K562 (cell line): Measurements from ENCODE around the gene PRDM11. TPM values are rescaled to one million over a fixed set of nuclear protein-coding genes. Genes with fewer than 3 reads are reported as not detected.

Experiments
- ATAC-seq: fragments of 200-7000 bp; cut with Tn5 transposase; 3 replicates; pipeline ENCODE4 v1.9.1; 2020; ENCODE audit warnings: moderate library complexity
- BruUV-seq: library from RNA; stranded (reverse); fragments of 400-500 nt; replicated peaks from 2 replicates; lab custom pipeline; 2021; lab: Mats Ljungman, UMichigan
- CTCF ChIA-PET: fragments of 300-600 bp; formaldehyde crosslinking; extraction: SDS; loops from one replicate; lab custom pipeline; 2021; ENCODE audit warnings: low intra/inter-chr PET ratio; lab: Yijun Ruan, JAX
- POLR2A ChIA-PET: fragments of 300-600, 350-650 bp; sonication (Branson Sonifier 250); formaldehyde crosslinking; extraction: SDS; loops from one replicate; lab custom pipeline; 2021; ENCODE audit warnings: antibody characterized with exemption, inconsistent platforms; lab: Yijun Ruan, JAX
- DNase-seq, 4 experiments: peaks; one replicate each; pipeline versions ENCODE4 v3.0.0 to v3.0.0-alpha.2; 2011 to 2018; ENCODE audit warnings: low spot score in 3 of 4, mixed read lengths in 3 of 4; ENCODE audit errors: extremely low read depth in 1 of 4
- FAIRE-seq: peaks from 2 replicates; lab custom pipeline; 2011; peaks lifted over from hg19 to GRCh38; lab: Jason Lieb, UNC
- H2AFZ ChIP-seq: 2 replicates; pipeline ENCODE4 v1.6.0; 2011; ENCODE audit warnings: low read depth, low read length, control low read depth, inconsistent platforms
- H3K27ac ChIP-seq: fragments of 200-600 bp; 3 replicates; pipeline ENCODE4 v1.8.0; 2011; ENCODE audit warnings: low read depth, mild to moderate bottlenecking, control low read depth, inconsistent platforms, low read length, moderate library complexity, mixed read lengths; ENCODE audit errors: extremely low read depth
- H3K27me3 ChIP-seq, 2 experiments: fragments of 300-600 bp in 1 of 2; 2 replicates in 1 of 2; 3 replicates in 1 of 2; pipeline versions ENCODE4 v1.6.0 to v1.8.0; 2011; ENCODE audit warnings: inconsistent platforms in 2 of 2, low read length in 2 of 2, mild to moderate bottlenecking in 1 of 2, mixed read lengths in 1 of 2, moderate library complexity in 1 of 2; ENCODE audit not compliant: control insufficient read depth in 2 of 2, insufficient read depth in 2 of 2
- H3K36me3 ChIP-seq: fragments of 300-600 bp; 3 replicates; pipeline ENCODE4 v1.8.0; 2011; ENCODE audit warnings: mild to moderate bottlenecking, low read length, inconsistent platforms; ENCODE audit not compliant: control insufficient read depth, insufficient read depth
- H3K4me1 ChIP-seq, 2 experiments: fragments of 200-600 bp in 1 of 2; replicated peaks in 1 of 2; 2 replicates in 1 of 2; 3 replicates in 1 of 2; pipeline versions ENCODE4 v1.5.1 to v1.8.0; 2011; ENCODE audit warnings: inconsistent platforms in 2 of 2, low read length in 2 of 2, mild to moderate bottlenecking in 1 of 2, mixed read lengths in 1 of 2, moderate library complexity in 1 of 2; ENCODE audit not compliant: control insufficient read depth in 2 of 2, insufficient read depth in 2 of 2
- H3K4me2 ChIP-seq: 2 replicates; pipeline ENCODE4 v1.6.1; 2011; ENCODE audit warnings: low read length, control low read depth, inconsistent platforms, mixed read lengths; ENCODE audit not compliant: insufficient read depth
- H3K4me3 ChIP-seq: fragments of 200-600 bp; sonication (generic), shearing (Covaris generic); 2 replicates; pipeline ENCODE4 v1.5.1; 2016; ENCODE audit warnings: control low read depth, inconsistent platforms
- H3K79me2 ChIP-seq: fragments of 200-600 bp; 3 replicates; pipeline ENCODE4 v1.8.0; 2011; ENCODE audit warnings: low read length, inconsistent platforms; ENCODE audit not compliant: control insufficient read depth, insufficient read depth
- H3K9ac ChIP-seq, 2 experiments: 2 replicates each; pipeline versions ENCODE4 v1.6.0 to v1.6.1; 2011; ENCODE audit warnings: low read depth in 2 of 2, low read length in 2 of 2, control low read depth in 1 of 2, inconsistent platforms in 1 of 2, mild to moderate bottlenecking in 1 of 2, mixed read lengths in 1 of 2; ENCODE audit not compliant: insufficient read depth in 1 of 2
- H3K9me1 ChIP-seq: one replicate; pipeline ENCODE4 v1.6.0; 2011; ENCODE audit warnings: inconsistent platforms, mild to moderate bottlenecking, low read length, moderate library complexity; ENCODE audit not compliant: control insufficient read depth, insufficient read depth
- H3K9me3 ChIP-seq: replicated peaks from 2 replicates; pipeline ENCODE4 v1.5.1; 2011; ENCODE audit warnings: low read depth, low read length, inconsistent platforms; ENCODE audit not compliant: control insufficient read depth, insufficient read depth
- H4K20me1 ChIP-seq: replicated peaks from 2 replicates; pipeline ENCODE4 v1.6.1; 2011; ENCODE audit warnings: low read length, inconsistent platforms, mixed read lengths; ENCODE audit not compliant: control insufficient read depth, insufficient read depth
- CBX1 ChIP-seq: sonication (generic); IDR thresholded peaks from 2 replicates; pipeline ENCODE4 v1.6.1; 2016; ENCODE audit warnings: antibody characterized with exemption, low read depth, mild to moderate bottlenecking
- COPS2 ChIP-seq: fragments of 450-650 bp; conservative IDR thresholded peaks from 2 replicates; pipeline ENCODE4 v1.6.1; 2016; ENCODE audit warnings: mild to moderate bottlenecking, moderate library complexity
- CREBBP ChIP-seq: IDR thresholded peaks from one replicate; pipeline ENCODE4 v1.6.1; 2012; ENCODE audit warnings: low read depth, mild to moderate bottlenecking, control low read depth, inconsistent platforms, low read length
- KDM1A ChIP-seq, 2 experiments: fragments of 450-650 bp; IDR thresholded peaks; 2 replicates each; pipeline ENCODE4 v1.6.1; 2016; ENCODE audit warnings: mild to moderate bottlenecking in 2 of 2
- MECOM ChIP-seq: fragments of 250-450 bp; sonication (Bioruptor Pico); IDR thresholded peaks from 2 replicates; pipeline ENCODE4 v1.8.0; 2022; ENCODE audit warnings: inconsistent platforms
- NCOR1 ChIP-seq: fragments of 450-650 bp; IDR thresholded peaks from 2 replicates; pipeline ENCODE4 v1.6.1; 2016; ENCODE audit warnings: mild to moderate bottlenecking, moderate library complexity
- REST ChIP-seq, 2 experiments: fragments of 450-650 bp; formaldehyde crosslinking in 1 of 2; IDR thresholded peaks; 2 replicates each; pipeline versions ENCODE4 v1.4.0 to v1.6.1; 2014 to 2020; ENCODE audit warnings: mild to moderate bottlenecking in 2 of 2, borderline replicate concordance in 1 of 2, low read depth in 1 of 2
- SIX5 ChIP-seq, 2 experiments: IDR thresholded peaks; 2 replicates each; pipeline ENCODE4 v1.6.1; 2011; ENCODE audit warnings: low read length in 2 of 2, borderline replicate concordance in 1 of 2, low read depth in 1 of 2, mild to moderate bottlenecking in 1 of 2, moderate library complexity in 1 of 2; ENCODE audit not compliant: insufficient read depth in 1 of 2
- SMAD4 ChIP-seq: fragments of 250-450 bp; sonication (Bioruptor Pico); conservative IDR thresholded peaks from 2 replicates; pipeline ENCODE4 v1.8.0; 2021; ENCODE audit warnings: inconsistent platforms, mild to moderate bottlenecking, moderate library complexity
- STAT5B ChIP-seq: fragments of 250-450 bp; sonication (Bioruptor Pico); IDR thresholded peaks from 2 replicates; pipeline ENCODE4 v1.8.0; 2021; ENCODE audit warnings: mild to moderate bottlenecking, inconsistent platforms
- USF2 ChIP-seq: sonication (generic); formaldehyde crosslinking; IDR thresholded peaks from 2 replicates; pipeline ENCODE4 v1.5.0; 2020; ENCODE audit warnings: missing genetic modification reagents
- ZNF24 ChIP-seq: fragments of 450-650 bp; IDR thresholded peaks from 2 replicates; pipeline ENCODE4 v1.6.1; 2016
- ZNF280A ChIP-seq: fragments of 450-650 bp; IDR thresholded peaks from 2 replicates; pipeline ENCODE4 v1.6.1; 2018; ENCODE audit warnings: mild to moderate bottlenecking, low read depth; ENCODE audit not compliant: partially characterized antibody
- WGBS: fragments of 100-300 bp; shearing (Covaris generic); methylation state at CpG from one replicate; pipeline ENCODE4 v1.1.6; 2016; ENCODE audit warnings: low coverage, mixed read lengths; ENCODE audit not compliant: insufficient coverage; ENCODE audit errors: missing lambda C conversion rate; 5-methylcytosine and 5-hydroxymethylcytosine counted together
- in situ Hi-C: fragments of 300-500 bp; cut with MboI; formaldehyde crosslinking; loops from 4 replicates; pipeline ENCODE4 v1.15.0; 2018; ENCODE audit warnings: inconsistent platforms, mixed read lengths
- intact Hi-C: fragments of 100-400 bp; cut with micrococcal nuclease; formaldehyde crosslinking; loops from 2 replicates; pipeline ENCODE4 v1.14.2; 2022
- polyA plus RNA-seq, 8 experiments: library from polyadenylated mRNA; depleted of rRNA in 4 of 8; stranded (reverse) in 5 of 8; unstranded in 3 of 8; fragments of >200 nt; fragmentation: Nextera tagmentation in 2 of 8; fragmentation: Illumina TruSeq in 1 of 8; extraction: Ambion mirVana in 2 of 8; extraction: Trizol in 1 of 8; gene quantifications; 2 replicates each; pipeline versions ENCODE4 v1.2.1 to v1.2.3, GENCODE V29; 2011 to 2014; ENCODE audit warnings: inconsistent platforms in 1 of 8, missing spikeins in 1 of 8
- total RNA-seq, 7 experiments: library from RNA; depleted of rRNA in 6 of 7; stranded (reverse); fragments of >200 nt in 6 of 7; fragmentation: Illumina TruSeq in 2 of 7; extraction: Trizol in 2 of 7; gene quantifications; 2 replicates each; pipeline versions ENCODE4 v1.2.1 to v1.2.3, GENCODE V29; 2011 to 2021; ENCODE audit warnings: low replicate concordance in 1 of 7

PRDM11 gene
- total and polyA plus RNA-seq, 9 of the 15 experiments (the other 6 are each of a cell fraction or from before 2014, with no cell fraction given), result 0.01 to 1.1 (median 0.29) TPM

GRCh38 chr11:45141171-45141570 lies 5.3 kb upstream of the PRDM11 start:
- intact Hi-C loops (no loop called here), in situ Hi-C loops (no loop called here)
- no peak overlapping the region for H3K27ac ChIP-seq
- no peaks in the 10 kb centered on the region for H3K36me3 ChIP-seq
- POLR2A ChIA-PET, result no interaction called here
- H3K9me1 ChIP-seq, result no peaks in the 10 kb centered on the region
- WGBS, result 7% methylated on average over 1 of the region's 1 CpG
- no peak overlapping the region for H3K9ac ChIP-seq
- H2AFZ ChIP-seq, result no peak overlapping the region
- no peaks in the 10 kb centered on the region for H4K20me1 ChIP-seq
- H3K4me3 ChIP-seq, result no peak overlapping the region
- CTCF ChIA-PET, result no interaction called here
- FAIRE-seq (no peak), ATAC-seq (no peak), DNase-seq (no peak)
- peaks cover 13 to 30% of the 10 kb centered on the region in 2 experiments; a peak in 4 of 5 replicates for H3K27me3 ChIP-seq
- no peaks in the 10 kb centered on the region for H3K9me3 ChIP-seq
- no TSS peak for BruUV-seq
- H3K4me1 ChIP-seq, result no peaks in the 10 kb centered on the region; a peak in 2 of 5 replicates
- no peak overlapping the region for H3K4me2 ChIP-seq
- no peaks in the 10 kb centered on the region for H3K79me2 ChIP-seq
- TF ChIP-seq SIX5 (IDR thresholded peaks at IDR 0.05; ENCODE audit: borderline replicate concordance in 1 of 2, insufficient read depth in 1 of 2, low read depth in 1 of 2, low read length in 2 of 2), result no peak
- no peak for TF ChIP-seq CREBBP
- TF ChIP-seq SMAD4 (CRISPR knock-in tag), result no peak
- no peak for TF ChIP-seq ZNF280A
- no peak for TF ChIP-seq MECOM (CRISPR knock-in tag)
- TF ChIP-seq CBX1, result no peak
- TF ChIP-seq ZNF24, result no peak
- no peak for TF ChIP-seq KDM1A (IDR thresholded peaks at IDR 0.05)
- TF ChIP-seq REST (IDR thresholded peaks at IDR 0.05; ENCODE audit: borderline replicate concordance), result no peak
- TF ChIP-seq REST (CRISPR knock-in tag; IDR thresholded peaks at IDR 0.05; ENCODE audit: low read depth), result no peak
- TF ChIP-seq NCOR1, result no peak
- no peak for TF ChIP-seq STAT5B (CRISPR knock-in tag)
- TF ChIP-seq COPS2, result no peak
- no peak for TF ChIP-seq USF2 (CRISPR knock-in tag)
